Stimulated activated CD8-positive, alpha-beta memory T cell treated with anti-CD3 and anti-CD28 coated beads, Interleukin-15, amount 100 ng/mL, for 24 hours (primary cell): ENCODE results near the gene IGF1R.

Experiments
- DNase-seq: peaks from one replicate; pipeline ENCODE4 v3.0.0-alpha.2; 2020; ENCODE audit warnings: low read depth

The IGF1R gene

DNA sequence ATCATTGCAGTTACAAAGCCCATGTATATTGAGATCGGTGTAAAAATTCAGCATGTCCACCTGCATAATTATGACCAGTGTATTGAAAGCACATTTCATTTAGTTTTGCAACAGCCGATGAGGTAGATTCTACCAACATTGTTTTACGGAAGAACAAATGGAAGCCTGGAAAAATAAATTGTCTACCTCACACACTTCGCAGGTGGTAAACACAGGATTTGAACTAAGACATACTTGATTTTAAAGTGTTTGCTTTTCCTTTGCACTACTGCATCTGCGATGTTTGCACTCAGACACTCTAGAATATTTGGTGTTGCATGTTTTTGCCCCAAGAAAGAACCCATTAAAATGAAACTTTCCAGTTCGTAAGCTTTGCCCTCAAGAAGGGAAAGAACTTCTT is 210.8 kb downstream of the IGF1R start:
- DNase-seq: no peak

GRCh38 chr15:98860281-98861041 is 212.1 kb downstream of the IGF1R start:
- no peak for DNase-seq

DNA sequence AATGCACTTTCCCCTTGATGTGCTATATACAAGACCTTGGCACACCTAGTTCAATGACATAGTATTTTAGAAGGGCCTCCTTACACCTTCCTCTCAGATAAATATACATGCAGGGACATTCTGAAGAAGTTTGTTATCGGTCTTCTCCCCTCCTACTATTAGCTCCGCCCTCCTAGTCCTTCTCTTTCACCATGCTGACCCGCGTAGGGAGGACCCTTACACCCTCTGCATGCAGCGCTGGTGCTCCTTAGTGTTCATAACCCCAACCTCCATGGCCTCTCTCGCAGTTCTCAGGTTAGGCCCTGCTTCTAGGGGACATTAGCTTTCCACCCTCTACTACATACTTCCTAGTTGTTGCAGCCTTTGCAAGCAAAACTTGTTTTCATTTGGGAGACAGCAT is 212.8 kb downstream of the IGF1R start:
- no peak for DNase-seq

- no peak for DNase-seq
These were observed 215.6 kb downstream of the IGF1R start for GRCh38 chr15:98863983-98864382.

GRCh38 chr15:98865397-98866339 is 217.3 kb downstream of the IGF1R start:
- peak; percentile 31 for DNase-seq

- DNase-seq: no peak
These were observed 218.2 kb downstream of the IGF1R start for GRCh38 chr15:98866511-98866910.

DNA sequence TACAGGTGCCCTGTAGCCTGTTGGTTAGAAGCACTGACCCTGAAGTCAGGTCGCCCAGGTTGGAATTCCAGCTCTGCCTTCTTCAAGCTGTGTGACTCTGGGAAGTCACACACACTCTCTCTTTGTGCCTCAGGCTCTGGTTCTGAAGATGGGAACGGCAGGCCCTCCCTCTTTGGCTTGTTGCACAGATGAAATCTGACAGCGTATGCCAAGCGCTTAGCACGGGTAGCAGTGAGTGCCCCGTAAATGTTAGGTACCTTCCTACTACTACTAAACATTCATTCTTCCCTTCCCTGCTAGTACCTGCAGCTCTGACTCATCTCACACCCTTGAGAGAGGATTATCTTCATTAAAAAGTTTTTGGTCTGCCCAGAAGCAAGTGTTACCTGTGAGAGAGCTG is 220.2 kb downstream of the IGF1R start:
- no peak for DNase-seq

DNA sequence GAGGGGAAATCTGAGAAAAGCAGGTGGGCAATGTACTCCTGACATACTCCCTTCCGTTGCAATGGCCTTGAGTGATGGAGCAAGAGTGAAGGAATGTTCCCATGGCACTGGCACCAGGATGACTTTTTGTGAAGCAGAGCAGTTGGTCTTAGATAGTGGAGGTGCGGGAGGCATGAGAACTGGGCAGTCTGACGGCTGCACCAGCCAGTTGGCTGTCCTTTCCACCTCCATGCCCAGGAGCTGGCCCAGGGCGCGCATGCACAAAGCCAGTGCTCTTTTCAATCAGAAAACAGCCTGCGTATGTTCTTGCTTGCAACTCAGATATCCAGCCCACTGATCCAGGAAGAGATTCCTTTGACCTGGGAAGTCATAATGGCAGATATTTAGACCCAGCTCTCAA is 222.4 kb downstream of the IGF1R start:
- no peak for DNase-seq

DNA sequence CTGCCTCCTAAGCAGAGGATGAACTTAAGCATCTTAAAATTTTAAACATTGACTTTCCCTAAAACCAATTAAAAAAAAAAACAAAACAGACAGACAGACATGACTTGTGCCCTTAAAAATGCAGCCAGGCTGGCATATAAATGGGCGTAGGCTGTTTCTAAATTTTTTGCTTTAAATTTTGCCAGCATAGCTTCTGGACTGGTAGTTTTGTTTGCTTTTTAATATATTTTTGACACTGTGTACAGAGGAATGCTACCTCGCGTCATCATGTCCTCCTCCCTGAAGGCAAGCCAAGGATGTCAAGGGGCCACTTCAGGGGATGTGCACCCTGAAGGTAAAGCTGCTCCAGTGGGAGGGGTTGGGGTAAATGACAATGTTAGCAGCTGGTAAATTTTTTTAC is 224.4 kb downstream of the IGF1R start:
- DNase-seq: no peak

GRCh38 chr15:98873441-98874218 is 225.3 kb downstream of the IGF1R start:
- no peak for DNase-seq

GRCh38 chr15:98874370-98874769 is 226.0 kb downstream of the IGF1R start:
- DNase-seq: no peak

DNA sequence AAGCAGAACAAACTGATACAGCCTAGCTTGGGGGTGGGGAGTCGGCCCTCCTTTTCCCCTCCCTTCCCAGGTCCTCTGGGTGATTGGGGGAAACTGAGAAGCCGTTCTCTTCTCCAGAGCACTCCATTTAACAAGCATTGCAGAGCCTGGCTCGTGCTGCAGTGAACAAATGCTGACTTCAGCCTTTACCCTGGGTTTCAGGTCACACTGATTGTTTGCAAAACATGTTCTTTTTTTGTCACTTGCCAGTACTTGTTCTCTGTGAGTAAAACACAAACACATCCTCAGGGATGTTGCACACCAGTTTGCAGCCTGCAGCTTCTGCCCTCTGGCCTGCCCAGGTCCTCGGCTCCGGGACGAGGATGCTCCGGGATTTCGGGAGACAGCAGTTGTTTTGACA is 226.4 kb downstream of the IGF1R start:
- DNase-seq: no peak

DNA sequence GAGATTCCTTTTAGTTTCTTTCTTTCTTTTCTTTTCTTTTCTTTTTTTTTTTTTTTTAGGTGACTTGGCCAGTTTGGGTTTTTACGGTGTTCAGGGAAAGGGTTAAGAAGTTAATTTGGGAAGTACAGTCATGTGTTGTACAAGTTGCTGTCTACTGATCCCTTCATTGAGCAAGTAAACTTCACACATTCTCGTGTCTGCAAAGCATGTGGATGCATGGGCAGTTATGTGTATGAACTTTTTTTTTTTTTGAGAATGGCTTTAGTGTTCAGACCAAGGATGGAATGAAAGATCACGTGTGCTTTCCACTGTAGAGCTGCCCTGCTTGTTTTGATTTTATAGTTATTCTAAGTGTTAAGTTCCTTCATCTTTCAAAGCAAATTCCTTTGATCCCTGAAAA is 227.0 kb downstream of the IGF1R start:
- no peak for DNase-seq

DNA sequence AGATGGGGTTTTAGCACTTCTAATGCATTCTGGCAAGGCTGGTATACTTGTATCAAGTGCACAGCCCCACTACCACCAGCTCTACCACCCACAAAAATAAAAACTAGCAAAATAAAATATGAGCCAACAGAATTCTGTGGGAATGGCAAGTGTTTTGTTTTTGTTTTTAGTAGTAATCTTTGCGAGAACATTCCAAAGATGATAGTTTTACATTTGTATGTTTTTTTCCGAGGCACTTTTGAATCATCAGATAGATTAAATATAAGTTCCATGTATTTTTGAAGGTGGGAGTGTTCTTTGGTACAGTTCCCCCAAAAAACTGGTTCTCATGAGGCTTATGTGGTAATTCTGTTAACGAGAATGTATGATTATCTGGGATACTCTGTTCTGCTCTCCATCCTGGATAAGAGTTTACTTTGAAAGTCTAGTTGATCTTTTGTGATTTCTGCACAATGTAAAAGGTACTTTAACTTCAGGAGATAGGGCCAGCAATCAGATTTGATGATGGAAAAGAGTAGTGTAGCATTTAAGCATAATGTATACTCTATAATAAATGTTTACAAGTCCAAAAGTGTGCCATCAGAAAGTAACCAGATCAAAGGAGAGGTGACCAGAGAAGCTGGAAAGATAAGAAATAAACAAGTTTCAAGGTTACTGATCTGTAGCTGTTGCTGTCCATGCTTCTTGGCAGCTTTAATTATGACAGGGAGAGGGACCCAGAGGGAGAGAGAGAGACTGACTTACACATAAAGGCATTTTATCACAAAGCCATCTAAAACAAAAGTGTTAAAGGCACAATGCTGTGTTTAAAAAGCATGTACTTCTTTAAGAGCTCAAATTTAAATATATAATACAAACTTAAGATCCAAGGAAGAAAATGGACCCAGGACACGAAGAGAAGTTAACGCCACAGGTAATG is 228.4 kb downstream of the IGF1R start:
- DNase-seq: no peak

GRCh38 chr15:98878172-98878571 is 229.8 kb downstream of the IGF1R start:
- no peak for DNase-seq

- no peak for DNase-seq
These were observed 230.5 kb downstream of the IGF1R start for GRCh38 chr15:98878862-98879261.

- DNase-seq: no peak
These were observed 233.5 kb downstream of the IGF1R start for GRCh38 chr15:98881526-98882520.

DNA sequence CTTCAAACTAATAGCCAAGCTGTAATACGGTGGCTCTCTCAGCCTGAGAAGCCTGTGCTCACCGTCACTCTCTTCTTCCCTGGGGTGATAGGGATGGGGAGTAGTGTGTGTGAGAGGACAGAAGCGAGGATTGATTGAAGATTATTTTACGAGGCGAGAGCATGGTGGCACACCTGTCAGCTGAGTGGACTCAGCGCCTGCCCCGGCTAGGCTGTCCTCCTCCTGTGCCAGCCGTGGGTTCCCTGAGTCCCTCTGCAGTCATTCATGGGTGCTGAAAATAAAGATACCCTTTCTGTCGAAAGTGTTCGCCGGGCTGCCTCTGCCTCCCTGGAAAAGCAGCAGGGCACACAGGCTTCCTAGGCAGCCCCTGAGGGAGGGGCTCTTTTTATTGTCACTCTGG is 235.1 kb downstream of the IGF1R start:
- no peak for DNase-seq

- DNase-seq: no peak
These were observed 236.6 kb downstream of the IGF1R start for GRCh38 chr15:98884894-98885293.

- DNase-seq: no peak
These were observed 239.6 kb downstream of the IGF1R start for GRCh38 chr15:98887976-98888375.
